Measurements from ENCODE around the gene ATXN7L3.

Gene ATXN7L3

DNA sequence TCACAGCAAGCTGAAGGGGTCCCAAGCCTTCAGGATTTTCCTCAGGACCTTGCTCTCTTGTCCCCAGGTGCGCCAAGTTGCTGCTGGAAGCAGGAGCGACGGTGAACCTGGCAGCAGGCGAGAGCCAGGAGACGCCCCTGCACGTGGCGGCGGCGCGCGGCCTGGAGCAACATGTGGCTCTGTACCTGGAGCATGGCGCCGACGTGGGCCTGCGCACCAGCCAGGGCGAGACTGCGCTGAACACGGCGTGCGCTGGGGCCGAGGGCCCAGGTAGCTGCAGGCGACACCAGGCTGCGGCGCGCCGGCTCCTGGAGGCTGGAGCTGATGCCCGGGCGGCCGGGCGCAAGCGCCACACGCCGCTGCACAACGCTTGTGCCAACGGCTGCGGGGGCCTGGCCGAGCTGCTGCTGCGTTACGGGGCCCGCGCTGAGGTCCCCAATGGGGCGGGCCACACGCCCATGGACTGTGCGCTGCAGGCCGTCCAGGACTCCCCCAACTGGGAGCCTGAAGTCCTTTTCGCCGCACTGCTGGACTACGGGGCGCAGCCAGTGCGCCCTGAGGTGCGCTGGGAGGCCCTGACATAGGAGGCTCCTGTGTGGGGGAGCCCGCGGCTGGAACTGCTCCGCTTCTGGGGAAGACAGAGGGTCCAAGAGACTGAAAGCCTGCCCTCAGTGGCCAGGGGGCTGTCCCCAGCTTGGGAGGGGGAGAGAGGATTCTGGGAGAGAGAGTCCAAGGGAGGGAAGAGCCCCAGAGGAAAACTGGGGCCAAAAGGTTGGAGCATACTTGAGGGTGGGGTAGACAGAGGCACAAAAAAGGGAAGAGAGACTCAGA, 22.8 kb downstream of the ATXN7L3 start:
- Histone ChIP-seq H3K4me1 (ENCODE audit: control insufficient read depth, insufficient read depth, low read length) (peaks cover 2% of the 10 kb centered on the region), H3K36me3 (ENCODE audit: control insufficient read depth, insufficient read depth, low read length) (peaks cover 23% of the 10 kb centered on the region), H3K27me3 (ENCODE audit: control insufficient read depth, insufficient read depth, low read length) (no peaks in the 10 kb centered on the region), H3K4me3 (ENCODE audit: low read depth, low read length) (no peak overlapping the region), H3K9me3 (ENCODE audit: control insufficient read depth, insufficient read depth, low read length) (no peaks in the 10 kb centered on the region), H3K9ac (ENCODE audit: low read depth, low read length) (no peak overlapping the region)

DNA sequence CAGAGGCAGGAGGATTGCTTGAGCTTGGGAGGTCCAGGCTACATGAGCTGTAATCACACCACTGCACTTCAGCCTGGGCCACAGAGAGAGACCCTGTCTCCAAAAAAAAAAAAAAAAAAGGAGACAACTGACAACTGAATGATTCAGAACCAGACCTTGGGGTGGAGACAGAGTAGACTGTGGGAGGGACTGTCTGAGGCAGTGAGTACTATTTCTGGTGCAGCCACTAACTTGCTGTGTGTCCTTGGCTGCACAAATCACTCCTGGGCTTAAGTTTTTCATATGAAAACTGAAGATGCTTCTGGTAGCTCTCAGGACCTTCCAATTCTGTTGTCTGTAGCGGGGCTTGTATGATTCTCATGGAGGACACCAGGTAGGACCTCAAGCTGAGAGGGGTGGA, 23.4 kb downstream of the ATXN7L3 start:
- Histone ChIP-seq H3K4me1 (ENCODE audit: control insufficient read depth, insufficient read depth, low read length) (peaks cover 2% of the 10 kb centered on the region), H3K27me3 (ENCODE audit: control insufficient read depth, insufficient read depth, low read length) (no peaks in the 10 kb centered on the region), H3K9me3 (ENCODE audit: control insufficient read depth, insufficient read depth, low read length) (no peaks in the 10 kb centered on the region), H3K36me3 (ENCODE audit: control insufficient read depth, insufficient read depth, low read length) (peaks cover 20% of the 10 kb centered on the region), H3K4me3 (ENCODE audit: low read depth, low read length) (no peak overlapping the region), H3K9ac (ENCODE audit: low read depth, low read length) (no peak overlapping the region)

DNA sequence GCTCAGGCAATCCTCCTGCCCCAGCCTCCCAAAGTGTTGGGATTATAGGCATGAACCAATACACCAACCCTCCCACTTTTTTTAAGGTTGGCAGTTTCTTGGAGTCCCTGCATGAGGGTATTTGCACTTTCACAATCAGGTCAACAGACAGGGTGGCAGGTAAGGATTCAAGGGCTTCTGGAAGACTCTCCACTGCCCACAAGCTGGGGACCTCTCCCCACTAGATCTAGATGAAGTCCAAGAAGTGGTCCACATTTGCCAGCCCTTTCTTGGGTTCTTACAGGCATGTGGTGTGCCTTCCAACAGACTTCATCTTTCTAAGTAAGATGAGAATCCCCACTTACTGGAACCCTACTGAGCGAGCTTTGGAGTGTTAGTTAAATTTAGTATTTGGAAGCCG, 25.3 kb downstream of the ATXN7L3 start:
- no peak overlapping the region for H3K4me3 ChIP-seq (ENCODE audit: low read depth, low read length)
- H3K9me3 ChIP-seq (ENCODE audit: control insufficient read depth, insufficient read depth, low read length), result no peaks in the 10 kb centered on the region
- H3K27me3 ChIP-seq (ENCODE audit: control insufficient read depth, insufficient read depth, low read length), result no peaks in the 10 kb centered on the region
- peaks cover 4% of the 10 kb centered on the region for H3K4me1 ChIP-seq (ENCODE audit: control insufficient read depth, insufficient read depth, low read length)
- peaks cover 20% of the 10 kb centered on the region for H3K36me3 ChIP-seq (ENCODE audit: control insufficient read depth, insufficient read depth, low read length)
- no peak overlapping the region for H3K9ac ChIP-seq (ENCODE audit: low read depth, low read length)

DNA sequence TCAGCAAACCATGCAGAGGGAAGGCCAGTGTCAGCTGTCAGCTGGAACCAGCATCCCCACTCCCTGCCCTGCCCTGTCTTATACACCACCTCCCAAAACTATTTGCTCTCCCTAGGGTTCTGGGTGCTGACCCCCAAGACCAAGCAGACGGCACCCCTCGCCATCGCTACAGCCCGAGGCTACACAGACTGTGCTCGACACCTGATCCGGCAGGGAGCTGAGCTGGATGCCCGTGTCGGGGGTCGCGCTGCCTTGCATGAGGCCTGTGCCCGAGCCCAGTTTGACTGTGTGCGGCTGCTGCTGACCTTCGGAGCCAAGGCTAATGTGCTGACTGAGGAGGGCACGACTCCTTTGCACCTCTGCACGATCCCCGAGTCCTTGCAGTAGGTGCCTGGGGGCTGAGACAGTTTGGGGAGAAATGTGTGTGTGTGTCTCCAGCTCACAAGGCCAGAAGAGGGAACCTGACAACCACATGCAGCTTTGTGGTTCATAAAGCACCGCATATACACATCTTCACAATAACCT, 27.7 kb downstream of the ATXN7L3 start:
- H3K4me1 ChIP-seq (ENCODE audit: control insufficient read depth, insufficient read depth, low read length), result peaks cover 4% of the 10 kb centered on the region
- no peaks in the 10 kb centered on the region for H3K9me3 ChIP-seq (ENCODE audit: control insufficient read depth, insufficient read depth, low read length)
- H3K9ac ChIP-seq (ENCODE audit: low read depth, low read length), result no peak overlapping the region
- H3K4me3 ChIP-seq (ENCODE audit: low read depth, low read length), result no peak overlapping the region
- peaks cover 10% of the 10 kb centered on the region for H3K36me3 ChIP-seq (ENCODE audit: control insufficient read depth, insufficient read depth, low read length)
- no peaks in the 10 kb centered on the region for H3K27me3 ChIP-seq (ENCODE audit: control insufficient read depth, insufficient read depth, low read length)

DNA sequence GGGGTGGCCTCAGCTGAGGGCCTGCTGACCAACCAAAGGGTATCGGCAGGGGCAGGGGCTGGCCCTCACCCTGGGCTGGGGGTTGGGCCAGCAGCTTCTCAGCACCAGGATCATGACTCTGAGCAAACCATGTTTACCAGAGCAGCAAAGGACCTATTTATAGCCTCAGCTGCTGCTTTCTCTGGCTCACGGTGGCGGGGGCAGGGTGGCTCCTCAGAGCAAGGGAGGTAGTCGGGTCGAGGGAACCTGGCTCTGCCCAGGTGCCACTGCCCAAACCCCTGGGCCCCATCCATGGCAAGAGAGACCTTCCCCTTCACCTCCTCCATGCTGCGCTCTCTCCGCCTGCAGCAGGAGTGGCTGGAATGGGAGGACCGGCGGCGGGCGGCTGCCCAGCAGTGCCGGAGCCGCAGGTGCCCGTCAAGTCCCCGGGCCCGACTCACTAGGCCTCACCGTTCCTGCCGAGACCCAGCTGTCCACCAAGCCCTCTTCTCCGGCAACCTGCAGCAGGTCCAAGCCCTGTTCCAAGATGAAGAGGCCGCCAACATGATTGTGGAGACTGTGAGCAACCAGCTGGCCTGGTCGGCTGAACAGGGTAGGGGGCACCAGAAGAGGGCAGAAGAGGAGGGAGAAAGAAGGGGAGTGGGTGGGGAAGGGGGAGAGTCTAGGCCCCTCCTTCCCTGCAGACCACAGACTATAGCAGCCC, 29.0 kb downstream of the ATXN7L3 start, which contains the start of gene ASB16:
ASB16 (plus strand) TSS at position 206 of the 703 bp plus-strand sequence; CDS start at position 292, 86 bp downstream.
- peaks cover 4% of the 10 kb centered on the region for H3K4me1 ChIP-seq (ENCODE audit: control insufficient read depth, insufficient read depth, low read length)
- peaks cover 3% of the 10 kb centered on the region for H3K36me3 ChIP-seq (ENCODE audit: control insufficient read depth, insufficient read depth, low read length)
- H3K4me3 ChIP-seq (ENCODE audit: low read depth, low read length), result peak within 1 kb of the TSS; percentile 26
- peak within 1 kb of the TSS; percentile 54 for H3K9ac ChIP-seq (ENCODE audit: low read depth, low read length)
- H3K9me3 ChIP-seq (ENCODE audit: control insufficient read depth, insufficient read depth, low read length), result no peaks in the 10 kb centered on the region
- no peaks in the 10 kb centered on the region for H3K27me3 ChIP-seq (ENCODE audit: control insufficient read depth, insufficient read depth, low read length)

DNA sequence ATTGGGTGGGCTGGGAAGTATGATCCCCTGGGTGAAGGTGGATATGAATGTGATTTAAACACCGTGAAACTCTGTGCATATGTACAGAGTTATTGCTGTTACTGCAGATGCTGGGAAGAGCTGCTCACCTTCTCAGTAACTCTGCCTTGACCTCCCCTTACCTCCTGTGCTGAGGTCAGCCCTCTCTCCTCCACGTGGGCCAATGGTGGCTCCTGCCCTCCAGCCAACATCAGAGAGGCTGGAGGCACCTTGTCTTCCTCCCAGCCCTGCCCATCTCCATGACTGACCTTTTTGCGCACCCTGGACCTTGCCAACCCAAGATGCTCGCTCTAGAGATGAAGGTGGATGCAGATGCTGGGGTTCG, 29.6 kb downstream of the ATXN7L3 start:
- Histone ChIP-seq H3K9ac (ENCODE audit: low read depth, low read length) (no peak overlapping the region), H3K27me3 (ENCODE audit: control insufficient read depth, insufficient read depth, low read length) (no peaks in the 10 kb centered on the region), H3K9me3 (ENCODE audit: control insufficient read depth, insufficient read depth, low read length) (no peaks in the 10 kb centered on the region), H3K4me1 (ENCODE audit: control insufficient read depth, insufficient read depth, low read length) (peaks cover 4% of the 10 kb centered on the region), H3K36me3 (ENCODE audit: control insufficient read depth, insufficient read depth, low read length) (peaks cover 3% of the 10 kb centered on the region), H3K4me3 (ENCODE audit: low read depth, low read length) (no peak overlapping the region)

DNA sequence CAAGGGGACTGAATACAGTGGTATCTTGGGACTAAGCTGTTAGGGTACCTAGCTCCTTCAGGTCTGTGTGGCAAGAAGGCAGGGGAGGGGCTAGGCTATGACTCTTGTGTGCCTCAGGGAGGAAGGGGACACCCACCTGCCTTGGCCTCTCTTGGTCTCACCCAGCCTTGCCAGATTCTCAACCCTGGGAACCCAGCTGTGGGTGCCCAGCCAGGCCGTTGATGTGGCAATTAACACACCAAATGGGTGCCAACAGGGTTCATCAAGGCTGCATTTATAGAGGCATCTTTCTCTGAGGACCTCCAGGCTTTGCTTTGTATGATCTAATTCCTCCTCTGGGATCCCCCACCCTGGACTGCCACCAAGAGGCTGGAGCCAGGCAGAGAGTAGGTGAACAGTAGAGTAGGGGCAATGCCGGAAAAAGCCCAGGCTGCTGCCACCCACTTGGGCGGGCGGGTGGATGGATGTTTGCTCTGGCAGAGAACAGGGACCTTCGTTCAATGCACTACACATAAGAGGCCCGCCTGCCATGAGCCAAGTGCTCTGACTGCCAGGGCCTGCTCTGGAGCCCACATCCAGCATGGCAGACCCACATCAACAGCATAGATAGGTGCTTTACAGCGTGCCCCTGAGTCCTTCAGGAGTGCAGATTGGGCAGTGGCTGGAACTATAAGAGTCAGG, 32.4 kb downstream of the ATXN7L3 start:
- H3K9me3 ChIP-seq (ENCODE audit: control insufficient read depth, insufficient read depth, low read length), result no peaks in the 10 kb centered on the region

DNA sequence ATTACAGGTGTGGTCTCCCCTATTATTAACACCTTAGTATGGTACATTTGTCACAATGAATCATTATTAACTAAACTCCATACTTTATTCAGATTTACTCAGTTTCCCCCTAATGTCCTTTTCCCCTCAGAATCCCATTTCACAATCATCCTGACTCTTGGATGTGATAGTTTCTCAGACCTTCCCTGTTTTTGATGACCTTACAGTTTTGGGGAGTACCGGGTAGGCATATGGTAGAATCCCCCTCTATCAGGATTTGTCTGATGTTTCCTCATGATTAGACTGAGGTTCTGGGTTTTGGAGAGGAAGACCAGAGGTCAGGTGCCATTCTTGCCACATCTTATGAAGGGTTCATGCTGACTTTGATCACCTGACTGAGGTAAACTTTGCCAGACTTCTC, 35.2 kb downstream of the ATXN7L3 start:
- no peaks in the 10 kb centered on the region for H3K9me3 ChIP-seq (ENCODE audit: control insufficient read depth, insufficient read depth, low read length)
- no peak overlapping the region for H3K9ac ChIP-seq (ENCODE audit: low read depth, low read length)
- H3K27me3 ChIP-seq (ENCODE audit: control insufficient read depth, insufficient read depth, low read length), result no peaks in the 10 kb centered on the region
- H3K4me1 ChIP-seq (ENCODE audit: control insufficient read depth, insufficient read depth, low read length), result no peaks in the 10 kb centered on the region
- H3K4me3 ChIP-seq (ENCODE audit: low read depth, low read length), result no peak overlapping the region
- peaks cover 14% of the 10 kb centered on the region for H3K36me3 ChIP-seq (ENCODE audit: control insufficient read depth, insufficient read depth, low read length)

More for the DNA sequence above, 32.4 kb downstream of the ATXN7L3 start:
- Histone ChIP-seq H3K27me3 (ENCODE audit: control insufficient read depth, insufficient read depth, low read length) (no peaks in the 10 kb centered on the region), H3K36me3 (ENCODE audit: control insufficient read depth, insufficient read depth, low read length) (peaks cover 5% of the 10 kb centered on the region), H3K4me1 (ENCODE audit: control insufficient read depth, insufficient read depth, low read length) (peaks cover 2% of the 10 kb centered on the region), H3K9ac (ENCODE audit: low read depth, low read length) (no peak overlapping the region), H3K4me3 (ENCODE audit: low read depth, low read length) (no peak overlapping the region)

DNA sequence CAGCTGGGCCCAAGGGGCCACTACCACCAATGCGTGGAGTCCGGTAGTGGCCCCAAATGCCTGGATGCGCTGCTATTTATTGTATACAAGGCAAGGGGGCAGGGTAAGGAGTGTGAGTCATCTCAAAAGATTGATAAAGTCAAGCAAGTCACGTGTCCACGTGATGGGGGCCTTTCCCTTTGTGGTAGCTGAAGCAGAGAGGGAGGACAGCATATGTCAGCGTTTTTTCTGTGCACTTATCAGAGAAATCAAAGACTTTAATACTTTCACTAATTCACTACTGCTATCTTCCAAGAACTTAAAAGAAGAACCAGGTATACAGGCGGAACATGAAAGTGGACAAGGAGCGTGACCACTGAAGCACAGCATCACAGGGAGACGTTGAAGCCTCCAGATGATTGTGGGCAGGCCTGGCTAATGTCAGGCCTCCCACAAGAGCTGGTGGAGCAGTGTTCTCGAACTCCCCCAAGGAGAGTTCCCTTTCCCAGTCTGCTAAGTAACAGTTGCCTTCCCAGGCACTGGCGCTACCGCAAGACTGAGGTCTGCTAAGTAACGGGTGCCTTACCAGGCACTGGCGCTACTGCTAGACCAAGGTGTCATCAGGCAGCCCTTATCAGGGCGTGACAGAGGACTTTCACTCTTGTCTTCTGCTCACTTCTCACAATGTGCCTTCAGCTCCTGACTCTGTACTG, 40.0 kb downstream of the ATXN7L3 start:
- H3K4me1 ChIP-seq (ENCODE audit: control insufficient read depth, insufficient read depth, low read length), result no peaks in the 10 kb centered on the region
- peaks cover 35% of the 10 kb centered on the region for H3K36me3 ChIP-seq (ENCODE audit: control insufficient read depth, insufficient read depth, low read length)
- no peak overlapping the region for H3K4me3 ChIP-seq (ENCODE audit: low read depth, low read length)
- H3K9me3 ChIP-seq (ENCODE audit: control insufficient read depth, insufficient read depth, low read length), result no peaks in the 10 kb centered on the region
- no peak overlapping the region for H3K9ac ChIP-seq (ENCODE audit: low read depth, low read length)
- H3K27me3 ChIP-seq (ENCODE audit: control insufficient read depth, insufficient read depth, low read length), result no peaks in the 10 kb centered on the region

DNA sequence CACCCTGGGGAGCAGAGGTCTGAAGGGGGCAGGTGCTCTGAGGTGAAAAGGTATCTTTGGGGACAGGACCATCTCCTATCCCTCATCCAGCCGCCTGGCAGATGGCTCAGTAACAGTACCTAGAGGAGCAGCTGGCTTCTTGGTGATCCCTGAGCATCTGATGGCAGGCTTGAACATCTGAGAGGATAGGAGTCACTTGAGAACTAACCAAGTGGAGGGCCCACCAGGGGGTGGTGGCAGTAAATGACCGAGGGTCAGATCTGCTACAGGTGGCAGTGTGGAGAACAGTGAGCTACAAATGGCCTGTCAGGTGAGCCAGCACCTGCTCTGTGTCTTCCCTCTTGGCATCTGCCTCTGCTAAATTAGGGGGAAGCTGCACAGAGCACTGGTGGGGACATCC, 44.2 kb downstream of the ATXN7L3 start:
- no peak overlapping the region for H3K9ac ChIP-seq (ENCODE audit: low read depth, low read length)
- no peaks in the 10 kb centered on the region for H3K4me1 ChIP-seq (ENCODE audit: control insufficient read depth, insufficient read depth, low read length)
- H3K27me3 ChIP-seq (ENCODE audit: control insufficient read depth, insufficient read depth, low read length), result no peaks in the 10 kb centered on the region
- H3K4me3 ChIP-seq (ENCODE audit: low read depth, low read length), result no peak overlapping the region
- H3K9me3 ChIP-seq (ENCODE audit: control insufficient read depth, insufficient read depth, low read length), result no peaks in the 10 kb centered on the region
- peaks cover 46% of the 10 kb centered on the region for H3K36me3 ChIP-seq (ENCODE audit: control insufficient read depth, insufficient read depth, low read length)

DNA sequence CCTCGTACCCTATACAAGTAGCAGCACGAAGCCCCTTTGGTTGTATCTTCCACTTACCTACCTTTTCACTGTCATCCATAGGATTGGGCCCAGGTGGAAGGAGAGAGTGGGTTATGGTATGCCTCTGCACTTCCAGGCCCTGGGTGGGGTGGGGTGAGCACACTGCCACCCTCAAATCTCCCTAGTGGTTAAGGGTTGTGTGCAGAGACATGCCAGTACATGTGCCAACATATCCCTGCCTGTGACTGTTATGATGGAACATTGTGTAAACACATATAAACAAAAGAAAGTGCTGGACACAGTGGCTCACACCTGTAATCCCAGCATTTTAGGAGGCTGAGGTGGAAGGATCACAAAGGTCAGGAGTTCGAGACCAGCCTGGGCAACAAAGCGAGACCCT, 46.8 kb downstream of the ATXN7L3 start:
- Histone ChIP-seq H3K27me3 (ENCODE audit: control insufficient read depth, insufficient read depth, low read length) (no peaks in the 10 kb centered on the region), H3K9ac (ENCODE audit: low read depth, low read length) (no peak overlapping the region), H3K36me3 (ENCODE audit: control insufficient read depth, insufficient read depth, low read length) (peaks cover 45% of the 10 kb centered on the region), H3K4me3 (ENCODE audit: low read depth, low read length) (no peak overlapping the region), H3K9me3 (ENCODE audit: control insufficient read depth, insufficient read depth, low read length) (no peaks in the 10 kb centered on the region), H3K4me1 (ENCODE audit: control insufficient read depth, insufficient read depth, low read length) (no peaks in the 10 kb centered on the region)

All from iPS-15b (cell line).